K562 (cell line): ENCODE results near the gene RNASE13. TPM values are rescaled to one million over a fixed set of nuclear protein-coding genes. Genes with fewer than 3 reads are reported as not detected.

ENCODE experiments used
- ATAC-seq: fragments of 200-7000 bp; cut with Tn5 transposase; 3 replicates; pipeline ENCODE4 v1.9.1; 2020; ENCODE audit warnings: moderate library complexity
- BruUV-seq: library from RNA; stranded (reverse); fragments of 400-500 nt; replicated peaks from 2 replicates; lab custom pipeline; 2021; lab: Mats Ljungman, UMichigan
- CTCF ChIA-PET: fragments of 300-600 bp; formaldehyde crosslinking; extraction: SDS; loops from one replicate; lab custom pipeline; 2021; ENCODE audit warnings: low intra/inter-chr PET ratio; lab: Yijun Ruan, JAX
- POLR2A ChIA-PET: fragments of 300-600, 350-650 bp; sonication (Branson Sonifier 250); formaldehyde crosslinking; extraction: SDS; loops from one replicate; lab custom pipeline; 2021; ENCODE audit warnings: antibody characterized with exemption, inconsistent platforms; lab: Yijun Ruan, JAX
- DNase-seq, 4 experiments: peaks; one replicate each; pipeline versions ENCODE4 v3.0.0 to v3.0.0-alpha.2; 2011 to 2018; ENCODE audit warnings: low spot score in 3 of 4, mixed read lengths in 3 of 4; ENCODE audit errors: extremely low read depth in 1 of 4
- FAIRE-seq: peaks from 2 replicates; lab custom pipeline; 2011; peaks lifted over from hg19 to GRCh38; lab: Jason Lieb, UNC
- H2AFZ ChIP-seq: 2 replicates; pipeline ENCODE4 v1.6.0; 2011; ENCODE audit warnings: low read depth, low read length, control low read depth, inconsistent platforms
- H3K27ac ChIP-seq: fragments of 200-600 bp; 3 replicates; pipeline ENCODE4 v1.8.0; 2011; ENCODE audit warnings: low read depth, mild to moderate bottlenecking, control low read depth, inconsistent platforms, low read length, moderate library complexity, mixed read lengths; ENCODE audit errors: extremely low read depth
- H3K27me3 ChIP-seq, 2 experiments: fragments of 300-600 bp in 1 of 2; 2 replicates in 1 of 2; 3 replicates in 1 of 2; pipeline versions ENCODE4 v1.6.0 to v1.8.0; 2011; ENCODE audit warnings: inconsistent platforms in 2 of 2, low read length in 2 of 2, mild to moderate bottlenecking in 1 of 2, mixed read lengths in 1 of 2, moderate library complexity in 1 of 2; ENCODE audit not compliant: control insufficient read depth in 2 of 2, insufficient read depth in 2 of 2
- H3K36me3 ChIP-seq: fragments of 300-600 bp; 3 replicates; pipeline ENCODE4 v1.8.0; 2011; ENCODE audit warnings: mild to moderate bottlenecking, low read length, inconsistent platforms; ENCODE audit not compliant: control insufficient read depth, insufficient read depth
- H3K4me1 ChIP-seq, 2 experiments: fragments of 200-600 bp in 1 of 2; replicated peaks in 1 of 2; 2 replicates in 1 of 2; 3 replicates in 1 of 2; pipeline versions ENCODE4 v1.5.1 to v1.8.0; 2011; ENCODE audit warnings: inconsistent platforms in 2 of 2, low read length in 2 of 2, mild to moderate bottlenecking in 1 of 2, mixed read lengths in 1 of 2, moderate library complexity in 1 of 2; ENCODE audit not compliant: control insufficient read depth in 2 of 2, insufficient read depth in 2 of 2
- H3K4me2 ChIP-seq: 2 replicates; pipeline ENCODE4 v1.6.1; 2011; ENCODE audit warnings: low read length, control low read depth, inconsistent platforms, mixed read lengths; ENCODE audit not compliant: insufficient read depth
- H3K4me3 ChIP-seq: fragments of 200-600 bp; sonication (generic), shearing (Covaris generic); 2 replicates; pipeline ENCODE4 v1.5.1; 2016; ENCODE audit warnings: control low read depth, inconsistent platforms
- H3K79me2 ChIP-seq: fragments of 200-600 bp; 3 replicates; pipeline ENCODE4 v1.8.0; 2011; ENCODE audit warnings: low read length, inconsistent platforms; ENCODE audit not compliant: control insufficient read depth, insufficient read depth
- H3K9ac ChIP-seq, 2 experiments: 2 replicates each; pipeline versions ENCODE4 v1.6.0 to v1.6.1; 2011; ENCODE audit warnings: low read depth in 2 of 2, low read length in 2 of 2, control low read depth in 1 of 2, inconsistent platforms in 1 of 2, mild to moderate bottlenecking in 1 of 2, mixed read lengths in 1 of 2; ENCODE audit not compliant: insufficient read depth in 1 of 2
- H3K9me1 ChIP-seq: one replicate; pipeline ENCODE4 v1.6.0; 2011; ENCODE audit warnings: inconsistent platforms, mild to moderate bottlenecking, low read length, moderate library complexity; ENCODE audit not compliant: control insufficient read depth, insufficient read depth
- H3K9me3 ChIP-seq: replicated peaks from 2 replicates; pipeline ENCODE4 v1.5.1; 2011; ENCODE audit warnings: low read depth, low read length, inconsistent platforms; ENCODE audit not compliant: control insufficient read depth, insufficient read depth
- H4K20me1 ChIP-seq: replicated peaks from 2 replicates; pipeline ENCODE4 v1.6.1; 2011; ENCODE audit warnings: low read length, inconsistent platforms, mixed read lengths; ENCODE audit not compliant: control insufficient read depth, insufficient read depth
- AFF4 ChIP-seq: sonication (generic); formaldehyde crosslinking; IDR thresholded peaks from 2 replicates; pipeline ENCODE4 v1.8.0; 2023; ENCODE audit warnings: mild to moderate bottlenecking, missing genetic modification reagents
- ATF7 ChIP-seq: fragments of 450-650 bp; IDR thresholded peaks from 2 replicates; pipeline ENCODE4 v1.7.1; 2014; ENCODE audit warnings: mild to moderate bottlenecking, moderate library complexity
- BACH1 ChIP-seq: fragments of 200-800 bp; sonication (Bioruptor generic); IDR thresholded peaks from 2 replicates; pipeline ENCODE4 v1.6.1; 2016; ENCODE audit warnings: missing genetic modification characterization, missing compliant biosample characterization
- CHD1 ChIP-seq: fragments of 200-600 bp; sonication (generic); IDR thresholded peaks from one replicate; pipeline ENCODE4 v1.6.1; 2012; ENCODE audit warnings: mild to moderate bottlenecking, moderate library complexity, low read length, inconsistent platforms
- FOXM1 ChIP-seq, 2 experiments: fragments of 450-650 bp in 1 of 2; sonication (generic) in 1 of 2; formaldehyde crosslinking in 1 of 2; IDR thresholded peaks; 2 replicates each; pipeline versions ENCODE4 v1.6.1 to v1.9.0; 2017 to 2022; ENCODE audit warnings: low read depth in 2 of 2, mild to moderate bottlenecking in 2 of 2, missing genetic modification reagents in 1 of 2, moderate library complexity in 1 of 2
- KLF1 ChIP-seq: fragments of 450-650 bp; IDR thresholded peaks from 2 replicates; pipeline ENCODE4 v1.6.1; 2016; ENCODE audit warnings: missing genetic modification characterization, missing compliant biosample characterization
- MCM5 ChIP-seq: fragments of 450-650 bp; IDR thresholded peaks from 2 replicates; pipeline ENCODE4 v1.6.1; 2016; ENCODE audit warnings: low read depth
- NFIX ChIP-seq: fragments of 250-450 bp; sonication (Bioruptor Pico); IDR thresholded peaks from 2 replicates; pipeline ENCODE4 v1.4.0; 2020; ENCODE audit warnings: low read depth, mild to moderate bottlenecking, moderate library complexity
- NONO ChIP-seq, 2 experiments: fragments of 200-400 bp in 1 of 2; fragments of 450-650 bp in 1 of 2; formaldehyde crosslinking in 1 of 2; IDR thresholded peaks; 2 replicates each; pipeline ENCODE4 v1.6.1; 2017; ENCODE audit warnings: low read depth in 2 of 2, mild to moderate bottlenecking in 2 of 2, moderate library complexity in 2 of 2, low read length in 1 of 2
- NR4A1 ChIP-seq, 2 experiments: fragments of 250-450 bp in 1 of 2; fragments of 450-650 bp in 1 of 2; sonication (Bioruptor Pico) in 1 of 2; IDR thresholded peaks; 2 replicates each; pipeline versions ENCODE4 v1.4.0 to v1.6.1; 2016 to 2020; ENCODE audit warnings: mild to moderate bottlenecking in 2 of 2, missing compliant biosample characterization in 1 of 2, missing genetic modification characterization in 1 of 2, moderate library complexity in 1 of 2
- POLR2AphosphoS2 ChIP-seq: IDR thresholded peaks from 2 replicates; pipeline ENCODE4 v1.6.1; 2012; ENCODE audit warnings: low read length, improper control_type of control experiment
- SLC30A9 ChIP-seq: fragments of 250-450 bp; sonication (Bioruptor Pico); IDR thresholded peaks from 2 replicates; pipeline ENCODE4 v1.8.0; 2022; ENCODE audit warnings: mild to moderate bottlenecking, moderate library complexity
- SNIP1 ChIP-seq: fragments of 450-650 bp; IDR thresholded peaks from 2 replicates; pipeline ENCODE4 v1.7.1; 2017; ENCODE audit warnings: low read depth, mild to moderate bottlenecking
- TCF15 ChIP-seq: fragments of 250-450 bp; sonication (Bioruptor Pico); IDR thresholded peaks from 2 replicates; pipeline ENCODE4 v1.8.0; 2022; ENCODE audit warnings: moderate library complexity, mild to moderate bottlenecking, inconsistent platforms
- TEAD4 ChIP-seq, 2 experiments: sonication (generic) in 1 of 2; formaldehyde crosslinking in 1 of 2; IDR thresholded peaks; 2 replicates each; pipeline versions ENCODE4 v1.6.1 to v1.8.0; 2012 to 2022; ENCODE audit warnings: borderline replicate concordance in 1 of 2, inconsistent platforms in 1 of 2, low read length in 1 of 2, mild to moderate bottlenecking in 1 of 2, missing genetic modification reagents in 1 of 2
- ZFP36 ChIP-seq: fragments of 150-350 bp; IDR thresholded peaks from 2 replicates; pipeline ENCODE4 v1.6.1; 2018; ENCODE audit warnings: low read length, low read depth; ENCODE audit not compliant: partially characterized antibody
- ZNF165 ChIP-seq: fragments of 250-450 bp; sonication (Bioruptor Pico); IDR thresholded peaks from 2 replicates; pipeline ENCODE4 v1.4.0; 2020; ENCODE audit warnings: borderline replicate concordance
- ZNF224 ChIP-seq: sonication (generic); formaldehyde crosslinking; IDR thresholded peaks from 2 replicates; pipeline ENCODE4 v1.8.0; 2022; ENCODE audit warnings: mild to moderate bottlenecking, missing genetic modification reagents
- ZNF232 ChIP-seq: sonication (generic); formaldehyde crosslinking; IDR thresholded peaks from 2 replicates; pipeline ENCODE4 v1.8.0; 2022; ENCODE audit warnings: mild to moderate bottlenecking, missing genetic modification reagents
- WGBS: fragments of 100-300 bp; shearing (Covaris generic); methylation state at CpG from one replicate; pipeline ENCODE4 v1.1.6; 2016; ENCODE audit warnings: low coverage, mixed read lengths; ENCODE audit not compliant: insufficient coverage; ENCODE audit errors: missing lambda C conversion rate; 5-methylcytosine and 5-hydroxymethylcytosine counted together
- in situ Hi-C: fragments of 300-500 bp; cut with MboI; formaldehyde crosslinking; loops from 4 replicates; pipeline ENCODE4 v1.15.0; 2018; ENCODE audit warnings: inconsistent platforms, mixed read lengths
- intact Hi-C: fragments of 100-400 bp; cut with micrococcal nuclease; formaldehyde crosslinking; loops from 2 replicates; pipeline ENCODE4 v1.14.2; 2022
- polyA plus RNA-seq, 8 experiments: library from polyadenylated mRNA; depleted of rRNA in 4 of 8; stranded (reverse) in 5 of 8; unstranded in 3 of 8; fragments of >200 nt; fragmentation: Nextera tagmentation in 2 of 8; fragmentation: Illumina TruSeq in 1 of 8; extraction: Ambion mirVana in 2 of 8; extraction: Trizol in 1 of 8; gene quantifications; 2 replicates each; pipeline versions ENCODE4 v1.2.1 to v1.2.3, GENCODE V29; 2011 to 2014; ENCODE audit warnings: inconsistent platforms in 1 of 8, missing spikeins in 1 of 8
- total RNA-seq, 7 experiments: library from RNA; depleted of rRNA in 6 of 7; stranded (reverse); fragments of >200 nt in 6 of 7; fragmentation: Illumina TruSeq in 2 of 7; extraction: Trizol in 2 of 7; gene quantifications; 2 replicates each; pipeline versions ENCODE4 v1.2.1 to v1.2.3, GENCODE V29; 2011 to 2021; ENCODE audit warnings: low replicate concordance in 1 of 7

RNASE13 gene
- total and polyA plus RNA-seq, 9 of the 15 experiments (the other 6 are each of a cell fraction or from before 2014, with no cell fraction given): not detected

DNA sequence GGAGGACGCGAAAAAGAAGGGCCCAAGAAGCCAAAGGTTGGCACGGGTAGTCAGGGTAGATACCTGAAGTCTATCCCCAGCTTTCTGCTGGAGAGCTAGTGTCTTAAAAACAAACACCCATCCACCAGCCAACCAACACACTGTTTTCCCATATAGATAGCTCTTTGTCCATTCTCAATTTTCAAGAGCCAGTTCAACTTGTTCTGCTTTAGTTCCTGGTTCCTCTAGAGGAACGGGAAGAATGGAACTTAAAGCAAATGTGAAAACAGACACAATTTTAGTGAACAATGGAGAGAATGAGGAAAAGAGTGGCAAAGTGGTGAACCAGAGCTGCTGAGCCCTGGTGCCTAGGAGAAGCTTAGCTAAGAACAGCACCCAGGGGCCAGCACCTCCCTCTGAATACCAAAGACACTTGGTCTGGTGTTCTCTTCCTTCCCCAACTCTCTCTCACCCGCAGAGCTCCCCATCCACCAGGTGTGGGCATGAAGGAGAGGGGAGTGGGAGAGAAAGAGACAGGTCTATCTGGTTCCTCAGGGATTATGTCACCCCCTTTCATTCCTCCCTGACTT, 13.5 kb downstream of the RNASE13 start:
- Histone ChIP-seq H3K4me2 (no peak overlapping the region), H4K20me1 (no peaks in the 10 kb centered on the region), H3K36me3 (peaks cover 37% of the 10 kb centered on the region; the same call in 1 of the 3 replicates), H3K4me3 (no peak overlapping the region), H3K9me1 (no peaks in the 10 kb centered on the region), H3K79me2 (peaks cover 21% of the 10 kb centered on the region), H3K9ac (no peak overlapping the region), H3K27me3 (no peaks in the 10 kb centered on the region), H2AFZ (no peak overlapping the region), H3K27ac (no peak overlapping the region), H3K9me3 (no peaks in the 10 kb centered on the region), H3K4me1 (peaks cover 20 to 25% of the 10 kb centered on the region in 2 experiments)
- intact Hi-C loops: no loop called here
- CTCF ChIA-PET: no interaction called here
- no peak for ATAC-seq
- in situ Hi-C loops: no loop called here
- FAIRE-seq: no peak
- TF ChIP-seq MCM5 (no peak), FOXM1 (IDR thresholded peaks at IDR 0.05; ENCODE audit: low read depth) (no peak), FOXM1 (CRISPR knock-in tag; IDR thresholded peaks at IDR 0.05; ENCODE audit: low read depth) (no peak), KLF1 (no peak), ATF7 (no peak), POLR2AphosphoS2 (no peak), ZNF232 (CRISPR knock-in tag) (no peak), NONO (IDR thresholded peaks at IDR 0.05; ENCODE audit: low read depth in 2 of 2, low read length in 1 of 2) (no peak), CHD1 (no peak), ZNF165 (CRISPR knock-in tag) (no peak), SLC30A9 (CRISPR knock-in tag) (no peak), BACH1 (tag) (no peak), AFF4 (CRISPR knock-in tag) (no peak), ZFP36 (no peak), TEAD4 (IDR thresholded peaks at IDR 0.05; ENCODE audit: low read length) (no peak), TEAD4 (CRISPR knock-in tag; IDR thresholded peaks at IDR 0.05; ENCODE audit: borderline replicate concordance) (no peak), NFIX (CRISPR knock-in tag) (no peak), SNIP1 (no peak), TCF15 (CRISPR knock-in tag) (no peak), ZNF224 (CRISPR knock-in tag) (no peak), NR4A1 (CRISPR knock-in tag; IDR thresholded peaks at IDR 0.05) (no peak), NR4A1 (tag; IDR thresholded peaks at IDR 0.05) (no peak)
- no peak for DNase-seq
- WGBS: 67% methylated on average over 4 of the region's 5 CpGs
- BruUV-seq: no TSS peak
- POLR2A ChIA-PET: no interaction called here
